Astrocyte (in vitro differentiated cells and primary cell): ENCODE measurements around the gene LAMA5.

Experiments used
- CTCF ChIP-seq: IDR thresholded peaks from 2 replicates; pipeline ENCODE4 v1.5.1; 2011; ENCODE audit warnings: low read depth, mild to moderate bottlenecking, inconsistent platforms, low read length, moderate library complexity; ENCODE audit not compliant: insufficient read depth
- EZH2 ChIP-seq: IDR thresholded peaks from 2 replicates; pipeline ENCODE4 v1.6.1; 2012; ENCODE audit warnings: mild to moderate bottlenecking, low read length, inconsistent platforms; ENCODE audit not compliant: insufficient read depth

GRCh38 chr20:62311832-62312661, 55.1 kb downstream of the LAMA5 start:
- TF ChIP-seq EZH2 = no peak
- no peak for TF ChIP-seq CTCF
